HG02642 (cell line): ENCODE results near the gene CCNL2.
"Not testable (repeated sequence)": the region's sequence is repeated elsewhere in the genome, so short reads cannot be mapped to it uniquely, and the experiment has no call there.

Source experiments
- ATAC-seq: cut with Tn5 transposase; IDR thresholded peaks from one replicate; pipeline ENCODE4 v1.9.1; 2021; ENCODE audit warnings: mild to moderate bottlenecking; ENCODE audit not compliant: unreplicated experiment, poor library complexity

CCNL2 gene

GRCh38 chr1:1432951-1433803 is 34.0 kb upstream of the CCNL2 start:
- ATAC-seq, result no peak

GRCh38 chr1:1432274-1432950 is 33.3 kb upstream of the CCNL2 start:
- ATAC-seq, result no peak

- no peak for ATAC-seq
Observed at GRCh38 chr1:1431845-1432273, 32.7 kb upstream of the CCNL2 start.

DNA sequence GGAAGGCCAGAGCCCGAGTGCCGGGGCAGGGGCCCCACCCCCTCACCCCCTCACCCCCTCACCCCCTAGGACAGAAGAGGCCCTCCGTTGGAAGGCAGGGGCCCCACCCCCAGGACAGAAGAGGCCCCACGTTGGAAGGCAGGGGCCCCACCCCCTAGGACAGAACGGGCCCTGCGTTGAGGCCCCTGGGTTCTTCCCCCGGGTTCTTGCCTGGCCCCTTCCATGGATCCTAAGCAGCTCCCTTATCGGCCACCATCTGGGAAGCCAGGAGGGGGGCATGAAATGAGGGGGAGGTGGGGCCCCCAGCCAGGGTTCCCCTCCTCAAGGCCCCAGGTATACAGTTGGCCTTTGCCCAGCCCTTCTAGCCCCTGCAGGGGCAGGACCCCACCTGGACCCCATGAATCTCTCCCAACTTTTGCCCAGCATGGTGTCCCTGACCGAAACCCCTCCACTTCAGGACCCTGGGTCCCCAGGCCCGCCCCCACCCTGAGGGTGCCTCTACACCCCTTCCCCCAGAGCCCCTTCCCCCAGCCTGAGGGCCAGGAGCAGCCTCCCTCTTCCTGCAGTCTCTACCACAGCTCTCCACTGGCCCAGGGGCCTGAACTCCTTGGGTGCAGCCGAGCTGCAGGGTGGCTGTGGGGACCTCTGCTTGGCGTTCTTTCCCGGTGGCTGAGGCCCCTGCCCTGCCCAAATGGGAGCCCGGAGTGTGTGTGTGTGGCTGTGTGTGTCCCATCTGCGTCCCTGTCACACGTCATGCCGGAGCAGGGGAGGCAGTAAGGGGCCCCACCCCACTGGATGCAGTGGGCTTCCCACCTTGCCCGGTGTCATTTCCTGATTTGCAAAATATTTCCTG is 32.1 kb upstream of the CCNL2 start:
- no peak for ATAC-seq

- ATAC-seq, result no peak
Observed at GRCh38 chr1:1430114-1430982, 31.2 kb upstream of the CCNL2 start.

DNA sequence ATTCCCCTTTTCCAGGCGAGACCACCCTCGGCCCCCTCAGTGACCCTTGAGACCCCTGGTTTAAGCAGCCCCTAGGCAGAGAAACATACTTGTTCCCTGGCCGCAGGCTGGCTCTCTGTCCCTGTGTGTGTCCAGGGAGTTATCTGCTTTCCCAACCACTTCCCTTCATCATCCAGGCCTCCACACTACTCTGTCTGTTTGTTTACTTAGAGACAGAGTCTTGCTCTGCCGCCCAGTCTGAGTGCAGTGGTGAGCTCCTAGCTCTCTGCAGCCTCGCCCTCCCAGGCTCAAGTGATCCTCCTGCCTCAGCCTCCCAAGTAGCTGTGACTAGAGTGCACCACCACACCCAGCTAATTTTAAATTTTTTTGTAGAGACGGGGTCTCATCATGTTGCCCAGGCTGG is 30.5 kb upstream of the CCNL2 start:
- no peak for ATAC-seq

DNA sequence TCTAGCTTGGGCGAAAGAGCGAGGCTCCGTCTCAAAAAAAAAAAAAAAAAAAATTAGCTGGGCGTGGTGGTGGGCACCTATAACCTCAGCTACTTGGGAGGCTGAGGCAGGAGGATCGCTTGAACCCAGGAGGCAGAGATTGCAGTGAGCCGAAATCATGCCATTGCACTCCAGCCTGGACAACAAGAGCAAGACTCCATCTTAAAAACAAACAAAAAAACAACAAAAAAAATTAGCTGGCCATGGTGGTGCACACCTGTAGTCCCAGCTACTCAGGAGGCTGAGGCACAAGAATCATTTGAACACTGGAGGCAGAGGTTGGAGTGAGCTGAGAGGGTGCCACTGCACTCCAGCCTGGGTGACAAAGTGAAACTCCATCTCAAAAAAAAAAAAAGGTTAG is 29.8 kb upstream of the CCNL2 start:
- ATAC-seq, result not testable (repeated sequence)

GRCh38 chr1:1428174-1428573 is 29.0 kb upstream of the CCNL2 start:
- ATAC-seq, result no peak

GRCh38 chr1:1427820-1428148 is 28.6 kb upstream of the CCNL2 start:
- no peak for ATAC-seq

DNA sequence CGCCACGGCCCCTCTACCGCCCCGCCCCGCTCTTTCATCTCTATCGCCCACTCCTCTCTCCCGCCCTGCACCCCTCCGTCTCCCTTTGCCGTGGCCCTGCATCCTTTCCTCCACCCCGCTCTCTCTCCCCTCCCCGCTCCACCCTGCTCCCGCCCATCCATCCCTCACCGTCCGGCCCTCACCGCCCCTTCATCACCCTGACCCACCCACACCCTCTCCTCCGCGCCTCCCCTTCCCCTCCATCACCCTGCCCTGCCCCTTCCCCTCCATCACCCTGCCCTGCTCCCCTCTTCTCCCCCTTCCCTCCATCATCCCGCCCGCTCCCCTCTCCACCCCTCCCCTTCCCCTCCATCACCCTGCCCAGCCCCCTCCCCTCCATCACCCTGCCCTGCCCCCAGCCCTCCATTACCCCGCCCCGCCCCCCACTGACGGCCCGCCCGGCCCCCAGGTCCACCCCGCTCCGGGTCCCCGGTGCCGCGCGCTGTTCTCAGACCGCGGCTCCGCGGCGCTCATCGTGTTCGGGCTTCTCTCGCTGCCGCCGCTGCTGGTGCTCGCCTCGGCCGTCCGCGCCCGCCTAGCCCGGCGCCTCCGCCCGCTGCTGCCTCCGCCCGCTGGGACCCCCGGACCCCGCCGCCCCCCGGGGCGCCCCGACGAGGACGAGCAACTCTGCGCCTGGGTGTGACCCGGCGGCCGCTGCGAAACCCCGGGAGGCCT is 28.1 kb upstream of the CCNL2 start:
- no peak for ATAC-seq

- ATAC-seq, result no peak
Observed at GRCh38 chr1:1426496-1427105, 27.5 kb upstream of the CCNL2 start.

- no peak for ATAC-seq
Observed at GRCh38 chr1:1425753-1426495, 26.8 kb upstream of the CCNL2 start.

DNA sequence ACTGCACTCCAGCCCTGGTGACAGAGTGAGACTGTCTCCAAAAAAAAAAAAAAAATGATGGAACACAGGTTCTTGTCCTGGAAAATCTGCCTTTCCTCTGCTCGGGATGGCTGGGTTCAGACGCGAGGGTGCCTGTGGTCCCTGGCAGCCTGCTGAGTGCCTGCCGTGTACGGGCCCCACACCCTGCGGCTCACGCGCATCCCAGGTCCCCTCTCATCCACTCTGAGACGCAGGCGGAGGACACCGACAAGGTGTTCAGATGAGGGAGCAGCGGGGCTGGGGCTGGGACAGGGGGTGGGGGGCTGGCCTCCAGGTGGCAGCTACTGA is 26.3 kb upstream of the CCNL2 start:
- ATAC-seq, result no peak

DNA sequence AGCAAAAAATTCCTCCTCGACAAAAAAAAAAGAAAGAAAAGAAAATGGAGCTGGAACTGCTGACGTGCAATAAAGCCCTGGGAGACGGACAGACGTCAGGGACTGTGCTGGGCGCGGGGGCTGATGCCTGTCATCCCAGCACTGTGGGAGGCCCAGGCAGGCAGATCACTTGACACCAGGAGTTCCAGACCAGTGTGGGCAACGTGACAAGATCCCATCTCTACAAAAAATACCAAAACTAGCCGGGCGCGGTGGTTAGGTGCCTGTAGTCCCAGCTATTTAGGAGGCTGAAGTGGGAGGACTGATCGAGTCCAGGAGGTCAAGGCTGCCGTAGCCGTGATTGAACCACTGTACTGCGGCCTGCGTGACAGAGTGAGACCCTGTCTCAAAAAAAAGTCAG is 25.6 kb upstream of the CCNL2 start:
- ATAC-seq, result no peak

- no peak for ATAC-seq
Observed at GRCh38 chr1:1423245-1423597, 24.1 kb upstream of the CCNL2 start.

DNA sequence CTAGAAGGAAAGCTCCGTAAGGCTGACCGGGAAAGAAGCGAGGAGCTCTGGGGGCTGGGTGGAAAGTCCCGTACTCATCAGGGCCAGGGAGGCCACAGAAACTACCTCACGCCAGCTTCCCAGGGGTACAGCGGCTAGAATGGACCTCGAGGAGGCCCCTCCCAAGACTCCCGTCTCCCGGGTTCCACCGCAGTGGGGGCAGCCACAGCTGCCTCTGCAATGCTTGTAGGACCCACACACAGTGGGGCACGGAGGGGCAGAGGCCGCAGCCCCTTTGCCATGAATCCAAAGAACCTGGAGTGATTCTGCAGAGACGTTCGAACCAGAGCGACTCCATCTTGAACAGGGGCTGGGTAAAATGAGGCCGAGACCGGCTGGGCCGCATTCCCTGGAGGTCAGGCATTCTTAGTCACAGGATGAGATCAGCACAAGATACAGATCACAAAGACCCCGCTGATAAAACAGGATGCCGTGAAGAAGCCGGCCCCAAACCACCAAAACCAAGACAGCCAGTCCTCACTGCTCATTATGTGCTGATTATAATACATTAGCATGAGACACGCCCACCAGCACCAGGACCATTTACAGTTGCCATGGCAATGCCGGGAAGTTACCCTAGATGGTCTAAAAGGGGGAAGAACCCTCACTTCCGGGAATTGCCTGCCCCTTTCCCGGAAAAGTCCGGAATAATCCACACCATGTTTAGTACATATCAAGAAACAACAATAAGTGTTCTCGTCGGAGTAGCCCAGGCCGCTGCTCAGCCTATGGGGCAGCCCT is 23.5 kb upstream of the CCNL2 start:
- ATAC-seq, result no peak

GRCh38 chr1:1421907-1422464 is 22.9 kb upstream of the CCNL2 start:
- ATAC-seq, result no peak
